Nephron progenitor cell (in vitro differentiated cells): ENCODE measurements around the gene EYA2.

Experiments used
- DNase-seq: peaks from one replicate; pipeline ENCODE4 v3.0.0; 2021
- H3K27ac Mint-ChIP-seq: 2 replicates; pipeline ENCODE4 v1.8.0; 2021; ENCODE audit warnings: mild to moderate bottlenecking, moderate library complexity, mixed read lengths
- H3K27me3 Mint-ChIP-seq: 2 replicates; pipeline ENCODE4 v1.8.0; 2021; ENCODE audit warnings: mild to moderate bottlenecking, low read depth, mixed read lengths; ENCODE audit not compliant: poor library complexity
- H3K36me3 Mint-ChIP-seq: 2 replicates; pipeline ENCODE4 v1.8.0; 2021; ENCODE audit warnings: low read depth, mixed read lengths
- H3K4me1 Mint-ChIP-seq: 2 replicates; pipeline ENCODE4 v1.8.0; 2021; ENCODE audit warnings: mixed read lengths
- H3K4me3 Mint-ChIP-seq: 2 replicates; pipeline ENCODE4 v1.8.0; 2021; ENCODE audit warnings: mild to moderate bottlenecking, moderate library complexity, mixed read lengths
- H3K9me3 Mint-ChIP-seq: 2 replicates; pipeline ENCODE4 v1.8.0; 2021; ENCODE audit warnings: mild to moderate bottlenecking, moderate library complexity, mixed read lengths
- TF ChIP-seq, protein P1 (sequence below): fragments of 200-600 bp; sonication (generic); IDR thresholded peaks from 2 replicates; pipeline ENCODE4 v1.5.0; 2021; ENCODE audit warnings: antibody characterized with exemption

Gene EYA2

DNA sequence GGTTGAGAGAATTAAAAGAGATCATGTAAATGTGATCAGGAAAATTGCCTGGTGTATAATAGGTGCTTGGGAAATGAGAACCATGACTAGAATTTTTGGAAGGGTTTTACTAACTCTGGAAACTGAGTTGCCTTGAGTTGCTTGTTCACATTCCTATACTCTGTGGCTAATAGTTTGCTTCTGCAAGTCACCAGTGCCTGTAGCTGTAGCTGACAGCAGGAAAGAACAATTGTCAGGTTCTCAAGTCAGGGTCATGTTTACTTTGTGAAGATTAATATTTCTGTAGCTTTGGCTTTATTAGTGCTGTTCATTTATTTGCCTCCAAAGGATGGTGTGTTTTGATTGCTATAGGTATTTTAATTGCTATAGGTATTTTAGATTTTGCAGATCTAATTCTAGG, 86.5 kb downstream of the EYA2 start:
- H3K27me3 Mint-ChIP-seq = peaks cover 3% of the 10 kb centered on the region
- TF ChIP-seq, protein P1, sequence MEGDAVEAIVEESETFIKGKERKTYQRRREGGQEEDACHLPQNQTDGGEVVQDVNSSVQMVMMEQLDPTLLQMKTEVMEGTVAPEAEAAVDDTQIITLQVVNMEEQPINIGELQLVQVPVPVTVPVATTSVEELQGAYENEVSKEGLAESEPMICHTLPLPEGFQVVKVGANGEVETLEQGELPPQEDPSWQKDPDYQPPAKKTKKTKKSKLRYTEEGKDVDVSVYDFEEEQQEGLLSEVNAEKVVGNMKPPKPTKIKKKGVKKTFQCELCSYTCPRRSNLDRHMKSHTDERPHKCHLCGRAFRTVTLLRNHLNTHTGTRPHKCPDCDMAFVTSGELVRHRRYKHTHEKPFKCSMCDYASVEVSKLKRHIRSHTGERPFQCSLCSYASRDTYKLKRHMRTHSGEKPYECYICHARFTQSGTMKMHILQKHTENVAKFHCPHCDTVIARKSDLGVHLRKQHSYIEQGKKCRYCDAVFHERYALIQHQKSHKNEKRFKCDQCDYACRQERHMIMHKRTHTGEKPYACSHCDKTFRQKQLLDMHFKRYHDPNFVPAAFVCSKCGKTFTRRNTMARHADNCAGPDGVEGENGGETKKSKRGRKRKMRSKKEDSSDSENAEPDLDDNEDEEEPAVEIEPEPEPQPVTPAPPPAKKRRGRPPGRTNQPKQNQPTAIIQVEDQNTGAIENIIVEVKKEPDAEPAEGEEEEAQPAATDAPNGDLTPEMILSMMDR = no peak
- no peak overlapping the region for H3K27ac Mint-ChIP-seq
- DNase-seq = no peak
- H3K36me3 Mint-ChIP-seq = peaks cover 25% of the 10 kb centered on the region
- no peak overlapping the region for H3K4me3 Mint-ChIP-seq
- peaks cover 37% of the 10 kb centered on the region for H3K9me3 Mint-ChIP-seq
- peaks cover 31% of the 10 kb centered on the region for H3K4me1 Mint-ChIP-seq

DNA sequence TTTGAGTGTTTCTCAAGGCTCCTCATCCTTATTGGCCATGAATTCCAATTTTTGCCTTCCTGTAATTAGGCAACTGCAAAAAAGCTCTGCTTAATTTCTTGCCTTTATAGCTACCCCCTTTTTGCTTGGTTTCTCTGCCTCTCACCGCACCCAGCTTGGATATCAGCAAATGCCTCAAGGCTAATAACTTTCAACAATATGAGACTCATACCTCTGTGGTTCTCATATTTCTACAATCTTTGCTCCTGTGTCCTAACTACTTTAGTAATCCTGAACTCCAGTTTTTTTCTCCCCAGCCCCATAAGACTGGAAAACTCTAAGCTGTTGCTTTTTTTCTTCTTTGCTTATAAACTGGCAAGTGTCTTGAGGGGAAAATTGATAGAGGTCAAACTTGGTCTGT, 88.8 kb downstream of the EYA2 start:
- no peak for DNase-seq
- Mint-ChIP-seq H3K27ac (no peak overlapping the region), H3K4me1 (peaks cover 24% of the 10 kb centered on the region), H3K27me3 (peaks cover 3% of the 10 kb centered on the region), H3K9me3 (peaks cover 37% of the 10 kb centered on the region), H3K36me3 (peaks cover 25% of the 10 kb centered on the region), H3K4me3 (no peak overlapping the region)
- TF ChIP-seq, protein P1 = no peak

DNA sequence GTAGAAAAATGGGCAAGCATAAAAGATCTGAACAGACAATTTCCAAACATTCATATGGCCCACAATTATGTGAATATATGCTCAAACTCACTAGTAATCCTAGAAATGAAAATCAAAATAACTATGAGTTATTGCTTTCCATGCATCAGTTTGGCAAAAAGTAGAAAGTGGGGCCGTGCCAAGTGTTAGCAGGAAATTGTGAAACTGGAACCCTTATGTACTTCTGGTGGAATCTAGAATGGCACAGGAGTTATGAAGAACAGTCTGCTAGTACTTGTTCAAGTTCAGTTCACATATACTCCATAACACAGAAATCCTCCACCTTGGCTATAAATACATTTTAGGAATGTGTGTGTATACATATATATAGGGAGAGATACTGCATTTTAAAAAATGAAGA, 89.8 kb downstream of the EYA2 start:
- H3K4me1 Mint-ChIP-seq = peaks cover 14% of the 10 kb centered on the region
- H3K4me3 Mint-ChIP-seq = no peak overlapping the region
- TF ChIP-seq, protein P1 = no peak
- H3K9me3 Mint-ChIP-seq = peaks cover 37% of the 10 kb centered on the region
- no peak for DNase-seq
- peaks cover 25% of the 10 kb centered on the region for H3K36me3 Mint-ChIP-seq
- peaks cover 3% of the 10 kb centered on the region for H3K27me3 Mint-ChIP-seq
- H3K27ac Mint-ChIP-seq = no peak overlapping the region

GRCh38 chr20:46985250-46985649, 90.6 kb downstream of the EYA2 start:
- DNase-seq = no peak
- H3K27me3 Mint-ChIP-seq = peaks cover 3% of the 10 kb centered on the region
- H3K4me1 Mint-ChIP-seq = peaks cover 10% of the 10 kb centered on the region
- no peak overlapping the region for H3K4me3 Mint-ChIP-seq
- H3K9me3 Mint-ChIP-seq = peaks cover 37% of the 10 kb centered on the region
- H3K27ac Mint-ChIP-seq = no peak overlapping the region
- peaks cover 25% of the 10 kb centered on the region for H3K36me3 Mint-ChIP-seq
- TF ChIP-seq, protein P1 = no peak

DNA sequence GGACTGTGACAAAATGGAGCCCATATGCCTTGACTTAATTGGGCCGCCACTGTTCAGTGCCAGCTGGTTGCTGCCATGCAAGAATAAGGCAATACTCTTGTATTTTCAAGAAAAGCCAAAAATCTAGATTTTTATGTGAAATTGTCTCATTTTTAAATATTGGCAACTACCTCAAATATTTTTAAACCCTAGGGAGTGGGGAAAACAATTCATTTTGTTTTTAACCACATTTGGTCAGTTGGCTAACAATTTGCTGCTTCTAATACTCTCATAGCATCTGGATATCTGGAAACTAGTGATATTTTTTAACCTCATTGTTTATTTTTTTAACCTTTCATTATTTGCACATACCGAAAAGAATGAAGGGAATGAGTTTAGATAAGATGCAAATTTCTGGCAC, 91.0 kb downstream of the EYA2 start:
- TF ChIP-seq, protein P1 = no peak
- H3K4me3 Mint-ChIP-seq = no peak overlapping the region
- H3K4me1 Mint-ChIP-seq = peaks cover 10% of the 10 kb centered on the region
- DNase-seq = no peak
- H3K27ac Mint-ChIP-seq = no peak overlapping the region
- H3K36me3 Mint-ChIP-seq = peaks cover 25% of the 10 kb centered on the region
- peaks cover 3% of the 10 kb centered on the region for H3K27me3 Mint-ChIP-seq
- H3K9me3 Mint-ChIP-seq = peaks cover 37% of the 10 kb centered on the region

DNA sequence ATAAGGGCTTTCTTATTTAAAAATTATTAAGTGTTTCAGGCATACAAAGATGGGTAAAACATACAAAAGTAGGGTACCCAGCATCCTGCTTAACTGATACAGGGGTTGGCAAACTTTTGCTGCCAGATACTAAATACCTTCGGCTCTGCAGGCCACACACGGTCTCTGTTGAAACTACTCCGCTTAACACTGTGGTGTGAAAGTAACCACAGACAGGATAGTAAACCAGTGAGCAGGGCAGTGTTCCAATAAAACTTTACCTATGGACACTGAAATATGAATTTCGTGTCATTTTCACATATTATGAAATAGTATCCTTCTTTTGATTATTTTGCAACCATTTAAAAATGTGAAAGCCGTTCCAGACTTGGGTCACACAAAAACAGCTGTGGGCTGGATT, 92.4 kb downstream of the EYA2 start:
- DNase-seq = no peak
- TF ChIP-seq, protein P1 = no peak
- H3K27me3 Mint-ChIP-seq = peaks cover 3% of the 10 kb centered on the region
- H3K36me3 Mint-ChIP-seq = peaks cover 24% of the 10 kb centered on the region
- peaks cover 14% of the 10 kb centered on the region for H3K4me1 Mint-ChIP-seq
- no peak overlapping the region for H3K27ac Mint-ChIP-seq
- peaks cover 27% of the 10 kb centered on the region for H3K9me3 Mint-ChIP-seq
- H3K4me3 Mint-ChIP-seq = no peak overlapping the region
